Activated CD4-positive, alpha-beta T cell treated with anti-CD3 and anti-CD28 coated beads for 24 hours (primary cell): ENCODE measurements around the gene GAS5.

Experiments used
- DNase-seq, 2 donors: peaks; one replicate each; pipeline ENCODE4 v3.0.0-alpha.2; 2020; ENCODE audit warnings: low read depth in 2 of 2

GAS5 gene

DNA sequence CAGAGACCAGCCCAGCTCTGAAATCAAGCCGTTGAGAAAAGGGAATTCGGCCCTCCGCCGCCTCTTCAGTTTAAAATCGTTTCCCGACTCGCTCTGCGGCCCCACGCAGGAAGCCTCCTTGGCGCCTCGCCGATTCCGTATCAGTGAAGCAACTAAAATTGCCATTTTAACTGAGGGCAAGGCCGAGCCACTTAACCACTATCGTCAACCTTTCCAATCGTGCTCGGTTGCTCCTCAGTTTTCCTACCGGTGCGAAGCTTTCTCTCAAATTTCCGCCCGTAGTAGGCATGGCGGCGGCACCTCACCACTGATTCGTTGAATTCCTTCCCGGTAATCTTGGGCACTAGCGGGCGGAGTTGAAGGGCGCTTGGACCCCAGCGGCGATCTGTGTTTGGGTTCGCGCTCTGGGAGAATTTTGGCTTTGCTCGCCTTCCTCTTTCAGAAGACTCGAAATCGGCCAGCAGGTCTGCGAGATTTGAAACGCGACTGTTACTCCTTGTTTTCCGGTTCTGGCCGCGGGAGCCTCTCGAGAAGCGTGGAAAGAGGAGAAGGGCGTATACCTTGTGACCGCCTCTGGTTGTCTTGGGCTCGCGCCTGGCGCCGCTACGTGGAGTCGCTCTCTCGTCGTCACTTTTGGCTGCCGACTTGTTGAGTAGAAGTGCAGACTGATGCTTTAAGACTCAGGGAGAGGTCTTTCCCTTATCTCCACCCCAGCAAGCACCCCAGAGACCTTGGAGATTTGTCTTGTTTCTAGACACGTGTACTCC lies 43.3 kb downstream of the GAS5 start, which contains the start of the genes CENPL and DARS2:
TSS of gene CENPL (minus strand) at position 569 of the 767 bp plus-strand sequence. CDS start 13,584 bp downstream, outside the sequence.
TSS of gene DARS2 (plus strand) at position 359 of the 767 bp plus-strand sequence. CDS start 557 bp downstream, outside the sequence.
- peak; percentile 77 for DNase-seq

DNA sequence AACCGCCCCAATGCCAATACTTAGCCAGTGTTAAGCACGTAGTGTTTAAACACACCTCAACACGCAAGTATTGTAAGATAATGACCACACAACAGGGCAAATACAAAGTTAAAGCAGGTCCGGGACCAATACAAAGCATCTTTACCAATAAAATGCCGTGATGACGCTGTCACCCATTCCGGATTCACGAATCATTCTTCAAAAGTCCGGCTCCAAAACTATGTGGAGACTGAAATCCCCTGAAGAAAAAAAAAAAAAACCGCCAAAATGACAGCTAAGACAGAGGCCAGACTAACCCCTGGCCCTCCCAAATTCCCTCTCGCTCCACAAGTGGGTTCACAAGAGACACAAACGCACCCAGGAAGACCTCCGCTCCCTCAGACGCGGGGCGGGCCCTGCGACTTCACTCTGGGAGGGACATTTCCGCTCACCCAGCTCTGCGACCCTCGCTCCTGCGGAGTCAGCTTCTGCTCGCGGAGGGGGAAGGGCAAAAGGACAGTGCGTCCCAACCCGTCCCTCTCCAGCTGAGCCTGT lies 43.9 kb downstream of the GAS5 start:
- no peak for DNase-seq

DNA sequence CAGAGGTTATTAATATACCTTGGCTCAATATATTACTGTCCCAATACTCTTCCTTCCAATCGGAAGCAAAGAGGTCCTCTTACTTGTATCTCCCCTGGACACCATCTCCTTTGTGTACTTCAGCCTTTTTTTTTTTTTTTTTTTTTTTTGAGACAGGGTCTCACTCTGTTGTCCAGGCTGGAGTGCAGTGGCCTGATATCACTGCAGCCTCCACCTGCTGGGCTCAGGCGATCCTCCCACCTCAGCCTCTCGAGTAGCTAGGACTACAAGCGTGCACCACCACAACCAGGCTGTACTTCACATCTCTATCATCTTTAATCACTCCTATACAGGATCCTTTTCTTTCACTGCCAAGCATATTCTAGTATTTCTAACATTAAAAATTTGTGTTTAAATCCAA lies 46.1 kb downstream of the GAS5 start:
- no peak for DNase-seq

DNA sequence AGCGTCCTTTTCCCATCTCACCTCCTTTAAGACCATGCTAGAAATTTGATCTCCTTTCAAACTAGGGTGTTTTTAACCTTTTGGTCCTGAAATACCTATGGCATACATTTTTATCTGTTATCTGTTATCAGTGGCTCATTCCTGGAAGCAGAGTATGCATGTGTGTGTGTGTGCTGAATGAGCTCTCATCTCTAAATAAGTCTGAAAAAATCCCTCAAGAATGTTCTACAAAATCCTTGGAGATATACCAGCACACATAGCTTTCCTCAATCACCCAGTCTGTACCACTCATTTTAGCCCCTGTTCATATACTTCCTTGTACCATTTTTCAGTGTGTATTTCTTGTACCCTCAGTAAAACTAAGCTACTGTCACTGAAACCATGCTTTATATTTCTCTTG lies 49.3 kb downstream of the GAS5 start:
- no peak for DNase-seq
